Spleen (tissue), 7 donors: ENCODE data around the gene RNF224.

Source experiments
- CTCF ChIP-seq, 11 experiments: fragments of 200-600 bp in 7 of 11; fragments of 450-650 bp in 4 of 11; sonication (generic) in 4 of 11; IDR thresholded peaks in 8 of 11; conservative IDR thresholded peaks in 3 of 11; 1 replicate in 7 of 11; 2 replicates in 4 of 11; pipeline versions ENCODE4 v1.4.0 to v1.8.0; 2016 to 2021; ENCODE audit warnings: antibody characterized with exemption in 11 of 11, inconsistent platforms in 4 of 11, mild to moderate bottlenecking in 1 of 11
- POLR2A ChIP-seq, 3 donors: fragments of 450-650 bp; IDR thresholded peaks; one replicate each; pipeline ENCODE4 v1.5.1; 2017; ENCODE audit warnings: antibody characterized with exemption in 3 of 3, mild to moderate bottlenecking in 1 of 3
- POLR2AphosphoS5 ChIP-seq, 3 donors: sonication (generic); formaldehyde crosslinking; IDR thresholded peaks; one replicate each; pipeline ENCODE4 v1.5.1; 2017; ENCODE audit warnings: antibody characterized with exemption in 3 of 3
- donor health status: DM: no; HTN: no; CAD: no; lungs with moderate emphysema.
- donor health status: DM: no; HTN: no; CAD: no.
- donor health status: DM: no; HTN: no; CAD: no.

- TF ChIP-seq CTCF (IDR thresholded peaks at IDR 0.05 in 8 of 11, conservative IDR thresholded peaks at IDR 0.05 in 3 of 11) (no peak), POLR2A (IDR thresholded peaks at IDR 0.05) (no peak), POLR2AphosphoS5 (IDR thresholded peaks at IDR 0.05) (no peak)
Measured at GRCh38 chr9:137195525-137196220, 31.6 kb upstream of the RNF224 start.
